BJ (cell line): ENCODE results near the gene DDR1. TPM values are rescaled to one million over a fixed set of nuclear protein-coding genes. Genes with fewer than 3 reads are reported as not detected.
"Not testable (repeated sequence)": the region's sequence is repeated elsewhere in the genome, so short reads cannot be mapped to it uniquely, and the experiment has no call there.

Experiments
- CTCF ChIA-PET: fragments of 350-600 bp; formaldehyde crosslinking; extraction: SDS; loops from one replicate; lab custom pipeline; 2021; ENCODE audit warnings: antibody characterized with exemption, inconsistent platforms; lab: Yijun Ruan, JAX
- POLR2A ChIA-PET: fragments of 300-600 bp; sonication (Branson Sonifier 250); formaldehyde crosslinking; extraction: SDS; loops from one replicate; lab custom pipeline; 2021; ENCODE audit warnings: antibody characterized with exemption; lab: Charles Lee
- DNase-seq: peaks from one replicate; pipeline ENCODE4 v3.0.0-alpha.2; 2011; ENCODE audit warnings: low read depth
- H3K27me3 ChIP-seq: 2 replicates; pipeline ENCODE4 v1.6.0; 2011; ENCODE audit warnings: low read length; ENCODE audit not compliant: control insufficient read depth, insufficient read depth
- H3K36me3 ChIP-seq: 2 replicates; pipeline ENCODE4 v1.5.1; 2011; ENCODE audit warnings: low read length; ENCODE audit not compliant: control insufficient read depth, insufficient read depth
- H3K4me3 ChIP-seq: 2 replicates; pipeline ENCODE4 v1.5.1; 2011; ENCODE audit warnings: low read depth, mild to moderate bottlenecking, control low read depth, low read length
- polyA plus RNA-seq: library from polyadenylated mRNA; depleted of rRNA; stranded (reverse); fragments of >200 nt; gene quantifications from 2 replicates; pipeline ENCODE4 v1.2.3, GENCODE V29; 2011
- TF ChIP-seq, protein P1 (sequence below): IDR thresholded peaks from 2 replicates; pipeline ENCODE4 v1.5.1; 2011; ENCODE audit warnings: low read depth, mild to moderate bottlenecking, control low read depth, inconsistent platforms, low read length, moderate library complexity; ENCODE audit not compliant: insufficient read depth

DDR1 gene
- polyA plus RNA-seq, 1 experiment = 17.0 TPM

GRCh38 chr6:30915591-30915946, 31.2 kb downstream of the DDR1 start:
- Histone ChIP-seq H3K36me3 (peaks cover 23% of the 10 kb centered on the region), H3K27me3 (no peaks in the 10 kb centered on the region), H3K4me3 (no peak overlapping the region)
- POLR2A ChIA-PET = no interaction called here
- TF ChIP-seq, protein P1, sequence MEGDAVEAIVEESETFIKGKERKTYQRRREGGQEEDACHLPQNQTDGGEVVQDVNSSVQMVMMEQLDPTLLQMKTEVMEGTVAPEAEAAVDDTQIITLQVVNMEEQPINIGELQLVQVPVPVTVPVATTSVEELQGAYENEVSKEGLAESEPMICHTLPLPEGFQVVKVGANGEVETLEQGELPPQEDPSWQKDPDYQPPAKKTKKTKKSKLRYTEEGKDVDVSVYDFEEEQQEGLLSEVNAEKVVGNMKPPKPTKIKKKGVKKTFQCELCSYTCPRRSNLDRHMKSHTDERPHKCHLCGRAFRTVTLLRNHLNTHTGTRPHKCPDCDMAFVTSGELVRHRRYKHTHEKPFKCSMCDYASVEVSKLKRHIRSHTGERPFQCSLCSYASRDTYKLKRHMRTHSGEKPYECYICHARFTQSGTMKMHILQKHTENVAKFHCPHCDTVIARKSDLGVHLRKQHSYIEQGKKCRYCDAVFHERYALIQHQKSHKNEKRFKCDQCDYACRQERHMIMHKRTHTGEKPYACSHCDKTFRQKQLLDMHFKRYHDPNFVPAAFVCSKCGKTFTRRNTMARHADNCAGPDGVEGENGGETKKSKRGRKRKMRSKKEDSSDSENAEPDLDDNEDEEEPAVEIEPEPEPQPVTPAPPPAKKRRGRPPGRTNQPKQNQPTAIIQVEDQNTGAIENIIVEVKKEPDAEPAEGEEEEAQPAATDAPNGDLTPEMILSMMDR = peak; percentile 73
- CTCF ChIA-PET = interaction anchor here (0.6 to 12.2 kb wide), 42 partner anchors 10 to 277 kb away, joined by 3 to 194 read pairs (median 4); partner anchors contain the start of genes CDSN, DDR1, DHX16 and MUC21
- DNase-seq = no peak

DNA sequence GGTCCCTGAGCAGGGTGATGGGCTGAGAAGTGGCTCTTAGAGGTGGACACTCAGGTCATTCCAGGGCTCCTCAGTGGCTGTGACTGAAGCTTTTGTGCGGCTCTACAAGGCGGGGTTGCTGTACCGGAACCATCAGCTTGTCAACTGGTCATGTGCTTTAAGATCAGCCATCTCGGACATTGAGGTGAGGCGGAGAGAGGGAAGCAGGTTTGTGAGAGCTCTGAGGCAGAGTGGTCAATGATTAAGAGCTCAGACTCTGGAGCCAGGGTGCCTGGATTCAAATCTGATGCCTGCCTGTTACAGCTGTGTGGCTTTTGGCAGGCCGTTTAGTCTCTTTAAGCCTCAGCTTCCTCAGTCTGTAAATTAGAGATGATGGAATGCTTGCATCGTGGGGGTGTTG, 32.7 kb downstream of the DDR1 start:
- Histone ChIP-seq H3K36me3 (peaks cover 24% of the 10 kb centered on the region), H3K4me3 (no peak overlapping the region), H3K27me3 (no peaks in the 10 kb centered on the region)
- ChIA-PET POLR2A (no interaction called here), CTCF (interaction anchor here (0.9 to 12.2 kb wide), 13 partner anchors 8 to 210 kb away, joined by 3 to 194 read pairs (median 8); no protein-coding TSS in a partner anchor)
- DNase-seq = no peak
- TF ChIP-seq, protein P1 = no peak

GRCh38 chr6:30917487-30917886, 33.2 kb downstream of the DDR1 start:
- H3K36me3 ChIP-seq = peaks cover 27% of the 10 kb centered on the region
- ChIA-PET CTCF (interaction anchor here (1.1 to 12.2 kb wide), 9 partner anchors 8 to 210 kb away, joined by 3 to 194 read pairs (median 42); no protein-coding TSS in a partner anchor), POLR2A (no interaction called here)
- H3K27me3 ChIP-seq = no peaks in the 10 kb centered on the region
- TF ChIP-seq, protein P1 = no peak
- H3K4me3 ChIP-seq = no peak overlapping the region
- DNase-seq = no peak

DNA sequence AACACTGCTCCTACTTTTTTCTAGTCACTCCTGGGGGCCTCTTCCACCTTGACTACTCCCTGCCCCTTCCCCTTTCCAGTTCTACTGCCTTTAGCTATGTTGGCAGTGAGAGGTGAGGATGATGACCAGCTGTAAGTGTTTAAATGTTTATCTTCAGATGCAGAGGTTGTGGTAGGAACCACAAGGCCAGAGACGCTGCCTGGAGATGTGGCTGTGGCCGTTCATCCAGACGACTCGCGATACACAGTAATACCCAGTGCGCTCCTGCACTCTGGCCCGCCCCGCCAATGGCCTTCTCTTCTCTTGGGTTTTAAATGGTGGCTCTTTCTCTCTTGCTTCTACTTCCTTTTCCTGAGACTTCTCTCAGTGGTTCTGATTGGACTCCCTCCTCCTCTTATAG, 34.4 kb downstream of the DDR1 start:
- CTCF ChIA-PET = interaction anchor here (0.6 to 12.2 kb wide), 11 partner anchors 12 to 174 kb away, joined by 3 to 194 read pairs (median 4); partner anchors contain the start of gene SFTA2
- POLR2A ChIA-PET = no interaction called here
- no peaks in the 10 kb centered on the region for H3K27me3 ChIP-seq

DNA sequence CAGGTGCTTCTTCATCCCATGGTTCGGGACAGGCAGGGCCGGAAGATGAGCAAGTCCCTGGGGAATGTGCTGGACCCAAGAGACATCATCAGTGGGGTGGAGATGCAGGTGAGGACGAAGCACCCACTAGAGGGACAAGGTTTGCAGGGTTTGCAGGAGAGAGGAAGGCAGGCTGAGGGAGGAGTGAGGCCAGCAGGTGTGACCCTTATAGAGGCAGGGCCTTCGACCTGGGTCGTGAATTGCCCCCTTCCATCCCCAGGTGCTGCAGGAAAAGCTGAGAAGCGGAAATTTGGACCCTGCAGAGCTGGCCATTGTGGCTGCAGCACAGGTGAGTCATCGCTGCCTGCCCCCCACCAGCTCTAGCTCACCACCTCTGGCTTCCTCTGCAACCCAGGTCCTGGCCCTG, 38.1 kb downstream of the DDR1 start:
- TF ChIP-seq, protein P1 = no peak
- CTCF ChIA-PET = interaction anchor here (1.2 to 2.0 kb wide), 2 partner anchors 10 to 157 kb away, joined by 3 to 7 read pairs; no protein-coding TSS in a partner anchor
- no peak for DNase-seq
- Histone ChIP-seq H3K27me3 (no peaks in the 10 kb centered on the region), H3K4me3 (no peak overlapping the region), H3K36me3 (peaks cover 31% of the 10 kb centered on the region)
- POLR2A ChIA-PET = no interaction called here

More for the DNA sequence above, 34.4 kb downstream of the DDR1 start:
- TF ChIP-seq, protein P1 = no peak
- Histone ChIP-seq H3K36me3 (peaks cover 30% of the 10 kb centered on the region), H3K4me3 (no peak overlapping the region)
- DNase-seq = no peak

- CTCF ChIA-PET = interaction anchor here (1.2 to 4.3 kb wide), 5 partner anchors 8 to 163 kb away, joined by 3 to 33 read pairs (median 5); no protein-coding TSS in a partner anchor
- H3K4me3 ChIP-seq, H3K27me3 ChIP-seq, POLR2A ChIA-PET, DNase-seq: not testable (repeated sequence)
- peaks cover 29% of the 10 kb centered on the region for H3K36me3 ChIP-seq
These were observed 39.8 kb downstream of the DDR1 start for GRCh38 chr6:30924040-30924627.
